Measurements from ENCODE around the gene IFNA6. TPM values are rescaled to one million over a fixed set of nuclear protein-coding genes. Genes with fewer than 3 reads are reported as not detected.

The IFNA6 gene
- total and polyA plus RNA-seq, 10 of the 15 experiments (the other 5 are each of a cell fraction or from before 2014, with no cell fraction given) = 0.04 TPM; not detected in 9

GRCh38 chr9:21357479-21358460, 7.1 kb upstream of the IFNA6 start (continued):
- TF ChIP-seq SIN3A (IDR thresholded peaks at IDR 0.05; ENCODE audit: low read depth, low read length) = no peak
- TF ChIP-seq NKRF (conservative IDR thresholded peaks at IDR 0.05) = no peak
- TF ChIP-seq, protein P1, sequence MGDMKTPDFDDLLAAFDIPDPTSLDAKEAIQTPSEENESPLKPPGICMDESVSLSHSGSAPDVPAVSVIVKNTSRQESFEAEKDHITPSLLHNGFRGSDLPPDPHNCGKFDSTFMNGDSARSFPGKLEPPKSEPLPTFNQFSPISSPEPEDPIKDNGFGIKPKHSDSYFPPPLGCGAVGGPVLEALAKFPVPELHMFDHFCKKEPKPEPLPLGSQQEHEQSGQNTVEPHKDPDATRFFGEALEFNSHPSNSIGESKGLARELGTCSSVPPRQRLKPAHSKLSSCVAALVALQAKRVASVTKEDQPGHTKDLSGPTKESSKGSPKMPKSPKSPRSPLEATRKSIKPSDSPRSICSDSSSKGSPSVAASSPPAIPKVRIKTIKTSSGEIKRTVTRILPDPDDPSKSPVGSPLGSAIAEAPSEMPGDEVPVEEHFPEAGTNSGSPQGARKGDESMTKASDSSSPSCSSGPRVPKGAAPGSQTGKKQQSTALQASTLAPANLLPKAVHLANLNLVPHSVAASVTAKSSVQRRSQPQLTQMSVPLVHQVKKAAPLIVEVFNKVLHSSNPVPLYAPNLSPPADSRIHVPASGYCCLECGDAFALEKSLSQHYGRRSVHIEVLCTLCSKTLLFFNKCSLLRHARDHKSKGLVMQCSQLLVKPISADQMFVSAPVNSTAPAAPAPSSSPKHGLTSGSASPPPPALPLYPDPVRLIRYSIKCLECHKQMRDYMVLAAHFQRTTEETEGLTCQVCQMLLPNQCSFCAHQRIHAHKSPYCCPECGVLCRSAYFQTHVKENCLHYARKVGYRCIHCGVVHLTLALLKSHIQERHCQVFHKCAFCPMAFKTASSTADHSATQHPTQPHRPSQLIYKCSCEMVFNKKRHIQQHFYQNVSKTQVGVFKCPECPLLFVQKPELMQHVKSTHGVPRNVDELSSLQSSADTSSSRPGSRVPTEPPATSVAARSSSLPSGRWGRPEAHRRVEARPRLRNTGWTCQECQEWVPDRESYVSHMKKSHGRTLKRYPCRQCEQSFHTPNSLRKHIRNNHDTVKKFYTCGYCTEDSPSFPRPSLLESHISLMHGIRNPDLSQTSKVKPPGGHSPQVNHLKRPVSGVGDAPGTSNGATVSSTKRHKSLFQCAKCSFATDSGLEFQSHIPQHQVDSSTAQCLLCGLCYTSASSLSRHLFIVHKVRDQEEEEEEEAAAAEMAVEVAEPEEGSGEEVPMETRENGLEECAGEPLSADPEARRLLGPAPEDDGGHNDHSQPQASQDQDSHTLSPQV (IDR thresholded peaks at IDR 0.05) = peak; percentile 78
- no peak for TF ChIP-seq HDAC2 (IDR thresholded peaks at IDR 0.05)
- TF ChIP-seq SMARCA5 (IDR thresholded peaks at IDR 0.05) = 0 out of 2 replicates have a peak, but pooled peaks have one; percentile 23
- TF ChIP-seq SUZ12 (IDR thresholded peaks at IDR 0.05; ENCODE audit: unreplicated experiment) = no peak
- peak in 1 of 2 experiments; percentile 62; a peak in 1 of 4 replicates for TF ChIP-seq EP300 (IDR thresholded peaks at IDR 0.05; ENCODE audit: borderline replicate concordance in 1 of 2, control insufficient read depth in 1 of 2, low read depth in 2 of 2, low read length in 2 of 2)
- TF ChIP-seq NFIC (IDR thresholded peaks at IDR 0.05; ENCODE audit: low read depth, low read length) = peak; percentile 93
- TF ChIP-seq E2F4 (IDR thresholded peaks at IDR 0.05; ENCODE audit: low read depth, low read length) = no peak
- TF ChIP-seq ZNF217 (IDR thresholded peaks at IDR 0.05) = peak; percentile 52; the same call in 1 of the 2 replicates
